Large intestine (tissue), 3 donors: Measurements from ENCODE around the gene PPP2R2C. TPM values are rescaled to one million over a fixed set of nuclear protein-coding genes. Genes with fewer than 3 reads are reported as not detected.

Experiments used
- DNase-seq, 2 donors: peaks; one replicate each; pipeline versions ENCODE4 v3.0.0 to v3.0.0-alpha.2; 2013
- H3K27ac ChIP-seq: one replicate; pipeline ENCODE4 v1.5.1; 2013; ENCODE audit warnings: low read length
- H3K27me3 ChIP-seq: 2 replicates; pipeline ENCODE4 v1.6.1; 2013; ENCODE audit warnings: low read length; ENCODE audit not compliant: control insufficient read depth, insufficient read depth
- H3K36me3 ChIP-seq: 2 replicates; pipeline ENCODE4 v1.6.1; 2013; ENCODE audit warnings: low read length; ENCODE audit not compliant: control insufficient read depth, insufficient read depth
- H3K4me1 ChIP-seq: one replicate; pipeline ENCODE4 v1.6.1; 2013; ENCODE audit warnings: low read length; ENCODE audit not compliant: control insufficient read depth, insufficient read depth
- H3K4me3 ChIP-seq: one replicate; pipeline ENCODE4 v1.5.1; 2013; ENCODE audit warnings: low read length
- H3K9me3 ChIP-seq: one replicate; pipeline ENCODE4 v1.6.1; 2013; ENCODE audit warnings: mild to moderate bottlenecking, low read depth, low read length, moderate library complexity; ENCODE audit not compliant: control insufficient read depth
- WGBS: methylation state at CpG from one replicate; pipeline ENCODE4 v1.1.5; 2013; ENCODE audit warnings: low lambda C conversion rate; ENCODE audit not compliant: insufficient coverage; 5-methylcytosine and 5-hydroxymethylcytosine counted together
- polyA plus RNA-seq: library from polyadenylated mRNA; unstranded; fragments of 120-200 nt; gene quantifications from one replicate; pipeline ENCODE4 v1.2.1, GENCODE V29; 2013

The PPP2R2C gene
- polyA plus RNA-seq, 1 donor, result 3.9 TPM

DNA sequence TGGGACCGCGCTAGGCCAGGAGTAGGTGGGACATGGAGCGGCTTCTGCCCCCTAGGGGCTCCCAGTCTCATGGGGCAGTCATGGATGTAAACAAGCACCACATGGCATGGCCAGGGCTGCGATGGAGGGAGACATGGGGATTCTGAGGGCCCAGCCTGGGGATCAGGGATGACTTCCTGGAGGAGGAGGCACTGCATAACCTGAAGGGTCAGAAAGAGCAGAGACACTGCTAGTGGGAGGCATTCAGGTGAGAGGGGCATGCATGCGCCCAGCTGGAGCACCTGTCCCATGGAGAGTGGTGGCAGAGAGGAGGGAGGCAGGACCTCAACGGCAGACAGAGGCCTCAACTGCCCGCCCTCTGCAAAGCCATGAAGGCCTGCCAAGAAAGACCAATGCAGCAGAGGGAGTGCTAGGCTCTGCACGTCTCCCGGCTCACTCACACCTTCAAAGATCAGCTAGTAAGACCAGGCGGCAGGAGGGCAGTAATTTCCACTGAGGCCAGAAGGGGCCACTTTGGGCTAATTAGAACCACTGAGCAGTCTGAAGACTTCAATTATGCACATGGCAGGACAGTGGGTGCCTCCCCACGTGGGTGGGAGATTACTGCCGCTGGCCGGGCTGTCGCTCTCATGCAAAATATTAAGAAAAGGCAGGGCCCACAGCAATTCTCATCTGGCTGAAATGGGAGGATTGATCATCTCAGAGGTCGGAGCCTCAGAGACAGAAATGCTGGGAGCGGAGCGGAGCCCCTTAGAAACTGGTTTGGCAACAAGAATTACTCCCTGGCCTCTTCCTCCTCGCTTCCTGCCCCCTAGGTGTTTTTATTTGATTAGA is 69.6 kb downstream of the PPP2R2C start:
- Histone ChIP-seq H3K36me3 (no peaks in the 10 kb centered on the region), H3K4me1 (no peaks in the 10 kb centered on the region), H3K9me3 (no peaks in the 10 kb centered on the region), H3K27me3 (peaks cover 49% of the 10 kb centered on the region), H3K27ac (no peak overlapping the region), H3K4me3 (no peak overlapping the region)
- DNase-seq, result no peak
- WGBS, result no CpG with 5 or more reads among the region's 18 CpGs

DNA sequence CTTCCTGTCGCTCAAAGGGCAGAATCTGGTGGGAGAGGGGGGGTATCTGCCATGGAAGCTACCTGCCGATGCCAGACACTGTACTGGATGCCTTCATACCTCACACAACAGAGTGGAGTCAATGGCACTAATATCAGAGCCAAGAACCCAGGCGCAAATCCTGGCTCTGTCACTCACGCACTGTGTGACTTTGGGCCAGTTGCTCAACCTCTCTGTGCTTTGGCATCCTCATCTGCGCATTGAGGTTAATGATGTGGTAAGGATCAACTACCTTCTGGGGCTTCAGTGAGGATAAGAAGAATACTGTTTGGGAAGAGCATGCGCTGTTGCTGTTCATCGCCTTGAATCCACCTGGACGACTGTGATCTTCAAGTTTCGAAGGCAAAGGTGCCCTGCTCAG is 70.6 kb downstream of the PPP2R2C start:
- H3K9me3 ChIP-seq, result no peaks in the 10 kb centered on the region
- no peak overlapping the region for H3K4me3 ChIP-seq
- no peak for DNase-seq
- H3K27me3 ChIP-seq, result peaks cover 49% of the 10 kb centered on the region
- no peak overlapping the region for H3K27ac ChIP-seq
- no peaks in the 10 kb centered on the region for H3K4me1 ChIP-seq
- WGBS, result no CpG with 5 or more reads among the region's 9 CpGs
- no peaks in the 10 kb centered on the region for H3K36me3 ChIP-seq

DNA sequence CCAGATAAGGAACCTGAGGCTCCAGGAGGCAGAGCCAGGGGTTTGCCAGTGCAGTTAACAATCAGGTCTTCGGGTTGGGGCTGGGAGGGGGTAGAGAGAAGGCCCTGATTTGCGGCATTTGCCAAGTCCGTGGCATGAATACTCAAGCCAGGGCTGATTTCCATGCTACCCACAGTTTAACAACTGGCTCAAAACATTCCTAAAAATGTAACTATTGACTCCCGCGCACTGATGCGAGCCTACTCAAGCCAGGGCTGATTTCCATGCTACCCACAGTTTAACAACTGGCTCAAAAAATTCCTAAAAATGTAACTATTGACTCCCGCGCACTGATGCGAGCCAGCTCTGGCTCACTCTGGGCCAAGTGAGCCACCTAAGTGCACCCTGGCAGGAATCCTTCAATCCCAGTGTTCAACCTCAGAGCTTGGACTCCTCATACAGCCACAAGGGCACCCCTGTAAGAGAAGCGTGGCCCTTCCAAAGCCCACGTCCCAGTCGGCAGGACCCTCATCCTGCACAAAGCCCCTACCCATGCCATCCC is 75.6 kb downstream of the PPP2R2C start:
- no peaks in the 10 kb centered on the region for H3K4me1 ChIP-seq
- no peaks in the 10 kb centered on the region for H3K9me3 ChIP-seq
- no peak overlapping the region for H3K27ac ChIP-seq
- no peak for DNase-seq
- H3K4me3 ChIP-seq, result no peak overlapping the region
- no CpG with 5 or more reads among the region's 12 CpGs for WGBS
- peaks cover 8% of the 10 kb centered on the region for H3K27me3 ChIP-seq
- no peaks in the 10 kb centered on the region for H3K36me3 ChIP-seq

- H3K9me3 ChIP-seq, result no peaks in the 10 kb centered on the region
- H3K36me3 ChIP-seq, result no peaks in the 10 kb centered on the region
- no CpG with 5 or more reads among the region's 17 CpGs for WGBS
- DNase-seq, result no peak
- H3K4me3 ChIP-seq, result no peak overlapping the region
- H3K27me3 ChIP-seq, result peaks cover 4% of the 10 kb centered on the region
- no peaks in the 10 kb centered on the region for H3K4me1 ChIP-seq
- H3K27ac ChIP-seq, result no peak overlapping the region
Observed at GRCh38 chr4:6395466-6396228, 76.8 kb downstream of the PPP2R2C start.

- WGBS, result no CpG with 5 or more reads among the region's 11 CpGs
- no peak for DNase-seq
- peaks cover 6% of the 10 kb centered on the region for H3K27me3 ChIP-seq
Observed at GRCh38 chr4:6394671-6395081, 77.7 kb downstream of the PPP2R2C start.

DNA sequence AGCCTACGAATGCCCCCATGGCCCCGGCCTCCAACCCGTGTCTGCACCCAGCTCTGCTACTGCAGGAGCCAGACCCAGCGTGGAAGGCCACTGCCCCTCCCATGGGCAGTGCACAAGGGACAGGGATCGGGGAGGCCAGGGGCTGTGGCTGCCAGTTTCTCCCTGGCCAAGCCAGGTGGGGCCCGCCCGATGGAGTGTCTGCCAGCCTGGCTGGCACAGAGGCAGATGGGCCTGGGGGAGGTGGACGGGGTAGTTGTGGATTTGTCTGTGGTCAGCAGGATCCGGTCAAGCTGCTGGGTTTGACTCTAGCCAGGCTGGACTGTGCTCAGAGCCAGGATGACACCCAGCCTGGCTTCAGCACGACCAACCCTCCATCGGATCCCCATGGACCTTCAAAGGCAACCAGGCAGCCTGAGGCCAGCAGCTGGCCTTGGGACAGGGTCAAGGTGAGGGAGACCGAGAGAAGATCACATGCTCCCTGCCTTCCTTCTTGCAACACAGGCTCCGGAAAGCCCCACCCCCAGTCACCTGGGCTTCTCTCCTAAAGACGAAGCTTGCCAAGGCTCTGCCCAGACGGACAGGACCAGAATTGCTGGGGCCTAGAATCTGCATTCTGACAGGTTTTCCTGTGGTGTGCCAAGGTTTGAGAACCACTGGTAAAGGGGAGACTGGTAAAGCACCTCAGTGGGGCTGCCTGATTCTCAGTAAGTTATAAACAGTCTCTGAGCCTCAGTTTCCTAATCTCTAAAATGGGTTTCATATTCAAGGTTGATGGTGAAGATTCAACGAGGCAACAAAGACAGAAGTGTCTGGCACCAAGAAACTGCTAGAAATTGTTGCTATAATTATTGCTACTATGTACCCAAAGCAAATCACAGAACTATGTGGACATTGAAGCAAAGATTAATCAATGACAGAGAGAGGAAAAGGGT is 78.6 kb downstream of the PPP2R2C start:
- WGBS, result no CpG with 5 or more reads among the region's 16 CpGs
- H3K27ac ChIP-seq, result no peak overlapping the region
- H3K4me3 ChIP-seq, result no peak overlapping the region
- no peak for DNase-seq
- no peaks in the 10 kb centered on the region for H3K9me3 ChIP-seq
- H3K27me3 ChIP-seq, result peaks cover 6% of the 10 kb centered on the region
- no peaks in the 10 kb centered on the region for H3K36me3 ChIP-seq
- no peaks in the 10 kb centered on the region for H3K4me1 ChIP-seq

More at GRCh38 chr4:6394671-6395081, 77.7 kb downstream of the PPP2R2C start:
- no peaks in the 10 kb centered on the region for H3K36me3 ChIP-seq
- H3K9me3 ChIP-seq, result no peaks in the 10 kb centered on the region
- H3K4me1 ChIP-seq, result no peaks in the 10 kb centered on the region
- no peak overlapping the region for H3K27ac ChIP-seq
- H3K4me3 ChIP-seq, result no peak overlapping the region

GRCh38 chr4:6393066-6393465 is 79.3 kb downstream of the PPP2R2C start:
- WGBS, result 80% methylated on average over 2 of the region's 6 CpGs
- H3K27me3 ChIP-seq, result peaks cover 6% of the 10 kb centered on the region
- no peaks in the 10 kb centered on the region for H3K36me3 ChIP-seq
- H3K27ac ChIP-seq, result no peak overlapping the region
- DNase-seq, result no peak
- no peaks in the 10 kb centered on the region for H3K4me1 ChIP-seq
- no peaks in the 10 kb centered on the region for H3K9me3 ChIP-seq
- H3K4me3 ChIP-seq, result no peak overlapping the region

- DNase-seq, result no peak
- Histone ChIP-seq H3K4me3 (no peak overlapping the region), H3K36me3 (no peaks in the 10 kb centered on the region), H3K9me3 (no peaks in the 10 kb centered on the region), H3K27ac (no peak overlapping the region), H3K27me3 (peaks cover 6% of the 10 kb centered on the region), H3K4me1 (no peaks in the 10 kb centered on the region)
- WGBS, result no CpG with 5 or more reads among the region's 7 CpGs
Observed at GRCh38 chr4:6392407-6392806, 80.0 kb downstream of the PPP2R2C start.

DNA sequence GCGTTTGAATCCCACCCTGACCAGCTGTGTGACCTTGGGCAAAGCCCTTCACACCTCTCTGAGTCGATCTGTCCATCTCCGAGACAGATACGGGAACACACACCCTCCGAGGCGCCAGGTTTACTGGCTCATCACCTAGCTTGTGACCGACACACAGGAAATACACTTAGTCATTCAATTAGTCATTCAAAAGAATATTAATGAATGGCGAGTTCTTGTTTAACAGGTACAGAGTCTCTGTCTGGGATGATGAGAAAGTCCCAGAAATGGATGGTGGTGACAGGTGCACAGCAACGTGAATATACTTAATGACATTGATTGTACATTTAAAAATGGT is 80.6 kb downstream of the PPP2R2C start:
- H3K9me3 ChIP-seq, result no peaks in the 10 kb centered on the region
- no CpG with 5 or more reads among the region's 9 CpGs for WGBS
- peaks cover 6% of the 10 kb centered on the region for H3K27me3 ChIP-seq

More for the DNA sequence above, 80.6 kb downstream of the PPP2R2C start:
- Histone ChIP-seq H3K36me3 (no peaks in the 10 kb centered on the region), H3K4me3 (no peak overlapping the region), H3K4me1 (no peaks in the 10 kb centered on the region), H3K27ac (no peak overlapping the region)
- no peak for DNase-seq
